Thyroid gland (tissue), 4 donors: ENCODE data around the gene CBLN1.

Experiments
- CTCF ChIP-seq, 6 experiments: fragments of 200-600 bp in 3 of 6; fragments of 450-650 bp in 3 of 6; sonication (generic) in 3 of 6; IDR thresholded peaks; one replicate each; pipeline ENCODE4 v1.5.1; 2016 to 2019; ENCODE audit warnings: antibody characterized with exemption in 6 of 6, mild to moderate bottlenecking in 2 of 6, inconsistent platforms in 1 of 6, moderate library complexity in 1 of 6
- POLR2A ChIP-seq, 2 donors: fragments of 450-650 bp; IDR thresholded peaks; one replicate each; pipeline ENCODE4 v1.6.1; 2017; ENCODE audit warnings: antibody characterized with exemption in 2 of 2, mild to moderate bottlenecking in 2 of 2, moderate library complexity in 1 of 2

- TF ChIP-seq CTCF (IDR thresholded peaks at IDR 0.05), result no peak
- TF ChIP-seq POLR2A (IDR thresholded peaks at IDR 0.05), result no peak
Measured at GRCh38 chr16:49261930-49262329, 19.7 kb downstream of the CBLN1 start.
